AG10803 (cell line): Measurements from ENCODE around the gene C10orf95.

Source experiments
- DNase-seq: peaks from one replicate; pipeline ENCODE4 v3.0.0; 2010; ENCODE audit warnings: low read depth
- H3K4me3 ChIP-seq: 2 replicates; pipeline ENCODE4 v1.5.1; 2011; ENCODE audit warnings: mild to moderate bottlenecking, low read length, control low read depth
- CTCF ChIP-seq: conservative IDR thresholded peaks from 2 replicates; pipeline ENCODE4 v1.5.1; 2011; ENCODE audit warnings: mild to moderate bottlenecking, low read length, control low read depth, inconsistent platforms

C10orf95 gene

GRCh38 chr10:102410429-102411073 is 40.8 kb downstream of the C10orf95 start:
- no peak for TF ChIP-seq CTCF
- no peak for DNase-seq
- peak overlapping the region; percentile 12 for H3K4me3 ChIP-seq

DNA sequence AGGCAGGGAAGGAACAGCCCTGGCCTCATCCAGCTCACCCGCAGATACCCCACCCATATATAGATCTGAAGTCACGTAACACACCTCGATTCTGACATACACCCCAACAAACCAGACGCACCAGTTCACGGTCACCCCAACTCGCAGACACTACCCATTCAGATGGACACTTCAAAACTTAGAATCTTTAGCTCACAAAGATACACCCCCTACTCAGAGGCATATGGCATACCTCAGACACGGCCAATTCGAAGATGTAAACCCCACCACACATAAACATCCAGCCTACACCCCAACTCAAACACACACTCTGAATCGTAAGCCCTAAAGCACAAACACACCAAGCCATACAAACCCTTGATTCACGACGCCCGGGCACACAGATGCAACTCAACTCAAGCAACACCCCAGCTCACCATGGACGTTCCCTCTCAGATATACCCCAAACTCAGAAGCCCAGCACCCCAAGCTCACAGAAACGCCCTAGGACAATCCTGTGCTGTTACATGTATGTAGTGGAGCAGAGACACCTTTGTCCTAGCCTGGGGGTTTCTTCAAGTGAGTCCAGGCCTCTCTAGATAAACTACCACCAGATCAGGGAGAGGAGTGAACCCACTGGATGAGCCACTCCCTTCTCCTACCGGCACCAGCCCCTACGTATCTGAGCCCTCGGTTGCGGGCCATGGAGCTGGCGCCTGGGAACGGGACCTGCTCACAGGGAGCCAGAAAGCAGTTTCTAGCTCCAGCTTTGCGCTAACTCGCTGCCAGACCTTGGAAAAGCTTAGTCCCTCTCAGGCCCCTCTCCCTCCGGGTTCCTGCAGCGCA is 41.5 kb downstream of the C10orf95 start:
- peak overlapping the region; percentile 12 for H3K4me3 ChIP-seq
- no peak for TF ChIP-seq CTCF
- DNase-seq, result no peak

- no peak for TF ChIP-seq CTCF
- DNase-seq, result no peak
- peak overlapping the region; percentile 35 for H3K4me3 ChIP-seq
Observed at GRCh38 chr10:102408728-102409603, 42.4 kb downstream of the C10orf95 start.

DNA sequence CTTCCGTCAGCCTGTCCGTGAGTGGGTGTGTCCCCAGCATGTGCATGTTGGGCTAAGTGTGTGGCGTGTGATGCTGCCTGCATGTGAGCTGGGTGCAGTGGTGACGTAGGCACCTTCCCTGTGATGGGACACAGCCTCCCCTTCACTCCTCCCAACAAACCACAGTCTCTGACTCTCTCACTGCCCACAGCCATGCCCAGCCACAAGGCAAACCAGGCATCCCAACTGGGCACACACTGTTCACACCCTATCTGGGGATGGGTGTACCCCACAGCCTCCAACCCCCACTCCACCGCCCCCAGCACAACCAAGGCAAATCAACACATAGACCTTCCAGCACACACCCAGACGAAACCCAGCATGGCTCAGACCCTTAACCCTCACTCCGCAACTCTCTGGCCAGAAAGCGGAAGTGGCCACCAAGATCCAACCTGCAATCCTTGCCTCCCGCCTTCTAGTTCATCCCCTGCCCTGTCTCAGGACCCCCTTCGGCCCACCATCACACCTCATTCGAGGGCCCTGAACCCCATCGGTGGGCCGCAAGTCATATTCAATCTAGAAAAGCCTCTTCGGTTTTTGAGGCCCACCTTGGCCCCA is 43.1 kb downstream of the C10orf95 start:
- H3K4me3 ChIP-seq, result no peak overlapping the region
- DNase-seq, result no peak
- no peak for TF ChIP-seq CTCF

DNA sequence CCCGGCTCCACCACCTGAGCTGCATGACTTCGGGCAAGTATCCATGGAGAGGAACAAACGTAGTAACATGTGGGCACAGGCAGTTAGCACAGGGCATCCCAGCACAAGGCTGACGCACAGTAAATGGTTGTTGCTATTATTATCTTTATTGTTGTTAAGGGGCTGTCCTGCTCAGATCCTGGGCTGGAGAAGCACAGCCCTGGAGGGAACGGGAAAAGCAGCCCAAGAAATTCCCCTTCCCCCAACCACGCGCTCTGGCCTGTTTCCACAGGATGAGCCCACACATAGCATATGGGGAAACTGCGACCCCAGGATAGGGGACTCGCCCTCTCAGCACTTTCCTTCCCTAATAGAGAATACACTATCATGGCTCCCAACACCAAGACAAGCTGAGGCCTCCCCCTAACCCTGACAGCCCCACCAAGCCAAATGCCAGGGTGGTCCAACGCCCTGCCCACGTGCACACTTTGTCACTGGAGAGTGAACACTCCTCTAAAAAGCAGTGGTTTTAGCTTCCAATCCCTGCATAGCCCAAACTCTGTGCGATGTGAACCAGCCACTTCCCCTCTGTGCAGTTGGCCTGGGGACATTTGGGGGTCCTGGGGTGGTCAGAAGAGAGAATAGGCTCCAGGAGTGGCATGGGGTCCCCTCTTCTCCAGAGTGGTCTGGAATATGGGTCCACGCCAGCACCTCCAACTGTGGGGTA is 43.8 kb downstream of the C10orf95 start:
- H3K4me3 ChIP-seq, result no peak overlapping the region

More for the DNA sequence above, 43.8 kb downstream of the C10orf95 start:
- TF ChIP-seq CTCF, result no peak
- no peak for DNase-seq
